ENCODE data around the gene PPP2R2C.

GRCh38 chr4:6287017-6287788, 185.2 kb downstream of the PPP2R2C start:
- TF ChIP-seq CTCF (IDR thresholded peaks at IDR 0.05): no peak
- TF ChIP-seq POLR2A (IDR thresholded peaks at IDR 0.05): no peak
- TF ChIP-seq POLR2AphosphoS5 (IDR thresholded peaks at IDR 0.05): no peak
- no peak for TF ChIP-seq EP300 (IDR thresholded peaks at IDR 0.05)
